Measurements from ENCODE around the gene CHIA. TPM values are rescaled to one million over a fixed set of nuclear protein-coding genes. Genes with fewer than 3 reads are reported as not detected.

CHIA gene
- total and polyA plus RNA-seq, 2 donors (not counting 3 experiments of a cell fraction or from before 2014, with no cell fraction given): not detected

DNA sequence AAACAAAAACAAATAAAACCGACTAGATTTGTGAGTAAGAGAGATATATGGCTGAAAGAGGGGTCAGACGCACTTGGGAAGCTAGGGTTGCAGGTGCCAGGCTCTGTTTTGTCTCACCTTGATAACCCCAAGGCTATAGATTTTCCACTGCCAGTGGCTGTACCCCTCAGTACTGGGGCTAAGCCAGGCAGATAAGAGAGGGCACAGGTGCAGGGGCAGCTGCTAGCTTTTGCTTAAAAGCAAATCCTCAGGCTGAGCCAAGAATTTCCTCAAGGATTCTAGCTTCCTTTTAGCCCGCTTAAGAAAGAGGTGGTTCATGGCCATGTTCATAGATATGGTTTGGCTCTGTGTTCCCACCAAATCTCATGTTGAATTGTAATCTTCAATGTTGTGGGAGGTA lies 79.0 kb downstream of the CHIA start:
- peaks cover 5% of the 10 kb centered on the region for H3K4me1 ChIP-seq (ENCODE audit: control insufficient read depth, extremely low read depth, insufficient read depth, low read length)

More for the DNA sequence above, 79.0 kb downstream of the CHIA start:
- BruUV-seq (replicated peaks): no TSS peak
- Histone ChIP-seq H3K9me1 (replicated peaks; ENCODE audit: control insufficient read depth, extremely low read depth, insufficient read depth, low read length) (no peaks in the 10 kb centered on the region), H3K9me3 (replicated peaks; ENCODE audit: control insufficient read depth, insufficient read depth, low read length) (no peaks in the 10 kb centered on the region), H4K20me1 (replicated peaks; ENCODE audit: control insufficient read depth, extremely low read depth, insufficient read depth, low read length) (no peaks in the 10 kb centered on the region), H3K36me3 (ENCODE audit: control insufficient read depth in 2 of 2, extremely low read depth in 1 of 2, insufficient read depth in 2 of 2, low read length in 2 of 2) (no peaks in the 10 kb centered on the region), H2AFZ (ENCODE audit: low read depth, low read length) (no peak overlapping the region), H3K4me3 (replicated peaks in 1 of 3; ENCODE audit: insufficient read depth in 1 of 3, low read depth in 1 of 3, low read length in 3 of 3) (no peak overlapping the region), H3K4me2 (ENCODE audit: insufficient read depth, low read length) (no peak overlapping the region), H3K79me2 (ENCODE audit: control insufficient read depth, insufficient read depth, low read length) (no peaks in the 10 kb centered on the region), H3K27me3 (ENCODE audit: control insufficient read depth in 2 of 2, insufficient read depth in 2 of 2, low read length in 2 of 2) (peaks cover 0 to 13% of the 10 kb centered on the region in 2 experiments), H3K9ac (replicated peaks; ENCODE audit: extremely low read depth, insufficient read depth, low read length) (no peak overlapping the region), H3K27ac (ENCODE audit: insufficient read depth, low read depth, low read length) (no peak overlapping the region)
- DNase-seq (ENCODE audit: low read depth, low spot score) (peak; percentile 68), FAIRE-seq (no peak)
- TF ChIP-seq GATA2 (IDR thresholded peaks at IDR 0.05; ENCODE audit: insufficient read depth, insufficient read length, low read depth, low read length) (no peak), FOS (IDR thresholded peaks at IDR 0.05; ENCODE audit: borderline replicate concordance, insufficient read depth, low read length) (no peak), POLR2A (IDR thresholded peaks at IDR 0.05; ENCODE audit: low read depth, low read length) (no peak), JUN (IDR thresholded peaks at IDR 0.05; ENCODE audit: borderline replicate concordance, insufficient read depth, insufficient read length, low read depth) (no peak), EZH2 (IDR thresholded peaks at IDR 0.05; ENCODE audit: borderline replicate concordance, low read depth, low read length, severe bottlenecking) (no peak), CTCF (IDR thresholded peaks at IDR 0.05; ENCODE audit: extremely low read depth in 1 of 2, insufficient read depth in 1 of 2, low read depth in 1 of 2, low read length in 2 of 2) (no peak), MYC (IDR thresholded peaks at IDR 0.05; ENCODE audit: low read depth, low read length) (no peak), POLR2AphosphoS5 (IDR thresholded peaks at IDR 0.05; ENCODE audit: insufficient read depth, low read depth, low read length) (no peak)
- TF ChIP-seq, protein P1, sequence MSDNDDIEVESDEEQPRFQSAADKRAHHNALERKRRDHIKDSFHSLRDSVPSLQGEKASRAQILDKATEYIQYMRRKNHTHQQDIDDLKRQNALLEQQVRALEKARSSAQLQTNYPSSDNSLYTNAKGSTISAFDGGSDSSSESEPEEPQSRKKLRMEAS (IDR thresholded peaks at IDR 0.05; ENCODE audit: insufficient read depth, insufficient read length): no peak
- CTCF ChIA-PET: interaction anchor here (1.1 to 2.7 kb wide), 3 partner anchors 27 to 138 kb away, joined by 3 to 14 read pairs (median 4); no protein-coding TSS in a partner anchor
- POLR2A ChIA-PET: no interaction called here
- intact Hi-C loops (cut with micrococcal nuclease): no loop called here
- dilution Hi-C loops (cut with MboI; ENCODE audit: extremely low pct_ligation_motif_present, low sequenced_read_pairs): no loop called here

Small RNA genes lying within 50 kb of the gene (small RNA-seq; reads per million reads assigned to genes)
- gene AL356387.2 (ENCODE audit: insufficient read depth, insufficient read length, low read depth, low replicate concordance): not detected

Other genes starting within 250 kb of the CHIA start
- gene DRAM2, start 150.8 kb upstream of the CHIA start, total RNA-seq: 21.7 and 24.5 TPM in 2 replicates
- gene DRAM2, start 150.8 kb upstream of the CHIA start, polyA plus RNA-seq: 45.2 and 55.9 TPM in 2 replicates
- gene CEPT1, start 150.6 kb upstream of the CHIA start, total RNA-seq: 27.9 and 29.1 TPM in 2 replicates
- 13.6 and 14.3 TPM in 2 replicates for gene CEPT1, start 150.6 kb upstream of the CHIA start, polyA plus RNA-seq
- 0.42 and 1.00 TPM in 2 replicates for gene DENND2D, start 90.2 kb upstream of the CHIA start, total RNA-seq
- 0.30 and 0.41 TPM in 2 replicates for gene DENND2D, start 90.2 kb upstream of the CHIA start, polyA plus RNA-seq
- gene CHI3L2, start 63.1 kb upstream of the CHIA start, total RNA-seq: not detected in 2 replicates
- not detected in 2 replicates for gene CHI3L2, start 63.1 kb upstream of the CHIA start, polyA plus RNA-seq
- 0.75 and 0.99 TPM in 2 replicates for gene OVGP1, start 136.9 kb downstream of the CHIA start, total RNA-seq
- 1.2 and 1.3 TPM in 2 replicates for gene OVGP1, start 136.9 kb downstream of the CHIA start, polyA plus RNA-seq
- gene WDR77, start 158.4 kb downstream of the CHIA start, total RNA-seq: 35.6 and 41.3 TPM in 2 replicates
- gene WDR77, start 158.4 kb downstream of the CHIA start, polyA plus RNA-seq: 105 and 116 TPM in 2 replicates
- 235 and 244 TPM in 2 replicates for gene ATP5PB, start 158.6 kb downstream of the CHIA start, total RNA-seq
- gene ATP5PB, start 158.6 kb downstream of the CHIA start, polyA plus RNA-seq: 189 and 231 TPM in 2 replicates
- 0.35 TPM in 2 replicates for gene C1orf162, start 183.1 kb downstream of the CHIA start, total RNA-seq
- gene C1orf162, start 183.1 kb downstream of the CHIA start, polyA plus RNA-seq: 0.81 and 0.89 TPM in 2 replicates
- gene ADORA3, start 212.8 kb downstream of the CHIA start, total RNA-seq: 0.31 TPM in 1 of 2 replicates, not detected in the other
- gene ADORA3, start 212.8 kb downstream of the CHIA start, polyA plus RNA-seq: 0.03 TPM in 1 of 2 replicates, not detected in the other
- gene TMIGD3, start 212.8 kb downstream of the CHIA start, total RNA-seq: 0.49 TPM in 1 of 2 replicates, not detected in the other
- gene TMIGD3, start 212.8 kb downstream of the CHIA start, polyA plus RNA-seq: 0.07 and 0.24 TPM in 2 replicates